ENCODE results near the gene MTA3.

DNA sequence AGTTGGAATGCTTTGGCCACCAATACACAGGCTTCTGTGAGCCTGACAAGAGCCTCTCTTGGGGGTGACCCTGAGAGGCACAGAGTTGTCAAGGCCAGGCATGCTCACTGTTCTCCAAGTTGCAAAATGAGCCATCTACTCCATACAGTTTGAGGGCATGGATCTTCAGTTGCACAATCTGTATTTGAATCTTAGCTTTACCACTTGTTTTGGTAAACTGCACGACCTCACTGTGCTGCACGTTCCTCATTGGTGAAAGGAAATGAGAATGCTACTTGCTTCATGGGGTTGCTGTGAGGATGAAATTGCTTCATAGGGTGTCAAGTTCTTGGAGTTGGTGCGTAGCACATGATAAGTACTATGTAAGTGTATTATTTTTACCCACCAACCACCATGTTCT lies 235.9 kb downstream of the MTA3 start:
- TF ChIP-seq CTCF (IDR thresholded peaks at IDR 0.05) (no peak), POLR2AphosphoS5 (IDR thresholded peaks at IDR 0.05) (no peak)

Data from transverse colon (tissue), 4 donors.